CD4-positive, alpha-beta T cell treated with Interleukin-17A for 4 hours (primary cell): ENCODE measurements around the gene ITK.
A peak's percentile ranks its signal among the peaks of the same experiment; 100 is the strongest.

ENCODE experiments used
- DNase-seq: peaks from one replicate; pipeline ENCODE4 v3.0.0-alpha.2; 2020; ENCODE audit warnings: mixed read lengths

ITK gene

DNA sequence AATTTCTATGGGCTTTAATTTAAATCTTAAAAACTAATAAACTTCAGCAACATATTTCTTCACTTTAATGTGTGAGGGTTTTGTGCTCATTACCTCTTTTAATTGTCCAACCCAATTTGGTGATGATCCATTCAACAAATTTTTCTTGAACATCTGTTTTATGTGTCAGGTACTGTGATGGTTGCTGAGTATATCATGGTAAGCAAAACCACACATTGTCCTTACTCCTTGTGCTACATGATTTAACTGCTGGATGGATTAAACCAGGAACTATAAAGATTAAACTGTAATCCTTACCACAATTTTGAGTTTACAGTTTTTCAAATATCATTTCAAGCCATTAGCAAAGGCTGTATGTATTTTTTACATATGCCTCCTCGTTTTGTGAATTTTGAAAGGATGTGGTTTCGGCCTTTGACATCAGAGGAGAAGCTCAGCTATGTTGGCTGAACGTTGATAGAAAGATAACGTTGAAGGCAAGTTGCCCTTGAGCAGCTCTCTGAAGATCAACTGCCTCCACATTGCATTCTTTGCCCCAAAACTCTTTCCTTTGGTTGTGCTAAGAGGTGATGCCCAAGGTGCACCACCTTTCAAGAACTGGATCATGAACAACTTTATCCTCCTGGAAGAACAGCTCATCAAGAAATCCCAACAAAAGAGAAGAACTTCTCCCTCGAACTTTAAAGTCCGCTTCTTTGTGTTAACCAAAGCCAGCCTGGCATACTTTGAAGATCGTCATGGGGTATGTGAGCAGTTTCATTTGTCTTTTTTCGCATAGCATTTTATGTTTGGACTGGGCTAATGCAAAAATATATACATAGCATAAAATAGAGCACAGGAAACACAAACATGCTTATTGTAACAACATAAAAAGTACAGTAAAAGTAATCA, at the start of gene ITK:
ITK (plus strand) TSS at position 467 of the 891 bp plus-strand sequence; CDS start at position 605, 138 bp downstream.
- peak; percentile 61 for DNase-seq

GRCh38 chr5:157130925-157131324, 49.7 kb upstream of the ITK start:
- DNase-seq, result no peak

GRCh38 chr5:157132281-157132612, 48.4 kb upstream of the ITK start:
- DNase-seq, result no peak

DNA sequence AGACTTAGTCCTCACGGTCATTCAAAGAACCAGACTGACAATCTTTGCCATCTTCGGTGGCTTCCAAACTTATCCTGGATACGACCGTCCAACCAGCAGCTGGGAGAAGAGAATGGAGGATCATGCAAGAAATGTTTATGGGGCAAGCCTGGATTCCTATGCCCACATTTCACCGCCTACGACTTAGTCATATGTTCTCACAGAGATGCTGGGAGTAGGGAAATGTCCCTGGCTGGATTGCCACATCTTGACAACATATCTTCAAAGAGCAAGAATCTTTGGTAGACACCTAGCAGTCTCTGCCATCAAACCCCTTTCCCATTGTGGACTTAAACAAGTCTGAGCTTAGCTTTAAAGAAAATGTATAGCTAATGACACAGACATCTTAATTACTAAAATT, 42.9 kb upstream of the ITK start:
- no peak for DNase-seq

DNA sequence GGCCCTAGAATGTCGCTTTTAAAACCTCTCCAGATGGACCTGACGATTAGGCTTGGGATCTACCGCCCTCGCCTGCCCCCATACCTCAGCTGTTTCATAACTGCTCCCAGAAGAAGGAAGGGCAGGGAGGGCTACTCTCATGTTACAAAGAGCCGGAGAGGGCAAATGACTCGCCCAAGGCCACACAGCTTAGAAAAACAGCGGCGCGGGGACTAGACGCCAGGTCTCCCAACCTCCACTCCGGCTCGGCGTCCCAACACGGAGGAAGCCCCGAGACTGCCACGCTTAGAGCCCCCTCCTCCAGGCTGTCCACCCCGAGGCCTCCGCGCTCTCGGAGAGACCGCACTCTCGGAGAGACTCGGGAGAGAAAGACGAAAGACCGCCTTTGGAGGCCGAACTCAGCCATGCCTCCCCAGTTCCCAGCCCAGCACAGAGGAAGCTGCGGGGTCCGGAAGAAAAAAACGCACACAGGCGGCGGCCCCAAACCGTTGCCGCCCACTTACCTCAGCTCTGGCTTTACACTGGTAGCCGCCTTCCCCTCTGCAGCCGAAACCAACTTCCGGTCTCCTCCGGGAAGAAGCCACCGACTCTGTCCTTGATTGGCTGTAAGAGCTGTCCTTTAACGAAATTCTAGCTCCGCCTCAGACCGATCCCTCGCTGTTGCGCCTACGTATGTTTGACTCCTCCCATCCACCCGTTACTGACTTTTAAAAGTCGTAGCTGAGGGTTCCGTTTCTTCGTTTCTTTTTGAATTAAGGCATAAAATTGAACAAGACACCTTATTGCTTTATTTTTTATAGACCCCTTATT, 38.1 kb upstream of the ITK start, which contains the start of gene MED7:
MED7 (minus strand) TSS at position 549 of the 810 bp plus-strand sequence. CDS start 3,434 bp downstream, outside the sequence.
- peak; percentile 90 for DNase-seq

DNA sequence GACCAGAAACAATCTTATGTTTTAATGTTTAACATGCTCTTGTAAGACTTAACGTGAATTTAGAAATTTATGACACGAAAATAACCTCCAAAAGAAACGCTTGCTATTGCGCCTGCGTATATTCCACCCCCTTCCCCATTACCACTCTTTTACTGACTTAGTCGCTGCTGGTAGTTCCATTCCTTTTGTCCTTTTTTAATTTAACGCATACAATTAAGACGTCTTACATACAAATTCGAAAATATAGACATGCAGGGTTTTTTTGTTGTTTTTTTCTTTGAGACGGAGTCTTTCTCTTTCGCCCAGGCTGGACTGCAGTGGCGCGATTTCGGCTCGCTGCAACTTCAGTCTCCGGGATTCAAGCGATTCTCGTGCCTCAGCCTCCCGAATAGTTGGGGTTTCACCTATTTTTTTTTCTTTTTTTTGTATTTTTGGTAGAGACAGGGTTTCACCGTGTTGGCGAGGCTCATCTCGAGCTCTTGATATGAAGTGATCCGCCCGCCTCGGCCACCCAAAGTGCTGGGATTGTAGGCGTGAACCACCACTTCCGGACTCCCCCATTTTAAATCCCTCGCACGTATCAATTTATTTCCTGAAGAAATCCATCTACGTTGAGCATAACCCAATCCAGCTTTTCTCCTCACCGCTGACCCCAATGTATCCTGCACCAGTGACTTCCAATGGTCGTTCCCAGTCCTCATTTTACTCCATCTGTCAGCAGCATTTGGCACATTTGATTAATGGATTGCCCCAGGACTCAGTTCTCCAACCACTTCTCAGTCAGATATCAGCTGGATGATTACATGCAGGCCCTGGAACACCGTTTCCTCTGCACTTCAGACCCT, 37.3 kb upstream of the ITK start:
- DNase-seq, result peak; percentile 66

DNA sequence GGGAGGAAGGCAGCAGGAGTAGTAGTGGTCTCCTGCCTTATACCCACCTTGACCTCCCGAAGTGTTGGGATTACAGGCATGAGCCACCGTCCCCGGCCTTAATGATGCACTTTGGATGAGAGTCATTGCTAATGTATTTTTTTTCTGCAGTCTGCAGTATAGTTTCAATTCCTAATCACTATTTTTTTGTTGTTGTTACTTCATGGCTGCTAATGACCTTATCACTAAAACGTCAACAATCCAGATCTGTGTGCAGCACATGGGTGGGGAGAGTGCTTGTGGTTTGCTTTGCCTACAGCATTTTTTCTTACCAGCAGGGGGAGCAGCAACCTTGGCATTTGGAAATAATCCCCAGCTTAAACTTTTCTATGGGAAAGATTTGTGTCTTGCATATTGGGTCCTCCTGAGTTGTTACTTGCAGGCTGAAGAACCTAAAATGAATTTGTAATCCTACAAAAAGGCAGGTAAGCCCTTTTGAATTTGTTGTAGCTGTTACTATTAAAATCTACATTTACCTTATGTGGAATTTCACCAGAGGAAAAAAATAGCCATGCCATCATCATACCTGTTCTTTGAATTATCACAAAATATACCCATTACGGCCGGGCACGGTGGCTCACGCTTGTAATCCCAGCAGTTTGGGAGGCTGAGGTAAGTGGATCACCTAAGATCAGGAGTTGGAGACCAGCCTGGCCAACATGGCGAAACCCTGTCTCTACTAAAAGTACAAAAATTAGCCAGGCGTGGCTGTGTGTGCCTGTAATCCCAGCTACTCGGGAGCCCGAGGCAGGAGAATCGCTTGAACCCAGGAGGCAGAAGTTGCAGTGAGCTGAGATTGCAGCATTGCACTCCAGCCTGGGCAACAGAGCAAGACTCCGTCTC, 31.7 kb upstream of the ITK start:
- peak; percentile 89 for DNase-seq

DNA sequence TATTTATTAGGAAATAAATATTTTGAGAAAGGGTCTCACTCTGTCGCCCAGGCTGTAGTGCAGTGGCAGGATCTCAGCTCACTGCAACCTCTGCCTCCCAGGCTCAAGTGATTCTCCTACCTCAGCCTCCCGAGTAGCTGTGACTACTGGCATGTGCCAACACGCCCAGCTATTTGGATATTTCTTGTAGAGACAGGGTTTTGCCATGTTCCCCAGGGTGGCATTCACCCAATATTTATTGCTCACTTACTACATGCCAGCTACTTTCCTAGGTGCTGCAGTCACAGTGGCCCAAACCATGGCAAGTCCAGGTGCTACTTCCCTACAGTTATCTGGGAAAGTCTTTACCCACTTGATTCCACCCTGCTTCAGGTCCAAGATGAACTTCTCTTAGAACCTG, 29.6 kb upstream of the ITK start:
- DNase-seq, result no peak

- no peak for DNase-seq
Measured at GRCh38 chr5:157155297-157155696, 25.3 kb upstream of the ITK start.

DNA sequence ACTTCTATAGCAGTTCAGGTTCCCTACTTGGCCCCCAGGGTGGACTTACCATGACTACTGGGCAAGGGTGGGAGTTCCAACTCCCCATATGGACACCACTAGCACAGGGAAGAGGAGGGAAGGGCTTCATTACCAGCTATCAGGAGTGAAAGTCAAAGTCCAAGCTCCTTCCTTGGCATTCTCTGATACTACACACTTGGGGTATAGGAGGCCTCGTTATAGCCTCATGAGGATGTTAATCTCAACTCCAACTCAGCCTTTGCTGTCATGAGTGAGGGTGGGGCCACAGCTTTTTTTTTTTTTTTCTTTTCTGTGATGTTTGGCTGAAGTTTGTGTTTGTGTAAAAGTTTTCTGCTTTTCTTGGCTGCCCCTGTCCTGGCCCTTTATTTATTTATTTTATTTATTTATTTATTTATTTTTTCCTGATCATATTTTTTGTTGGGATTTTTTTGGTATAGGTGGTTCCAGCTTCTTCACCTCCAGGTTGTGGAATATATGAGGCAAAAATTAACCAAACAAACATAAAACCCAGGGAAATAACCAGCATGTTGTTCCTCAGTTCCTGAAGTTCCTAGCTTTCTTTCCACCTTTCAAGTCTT, 23.2 kb upstream of the ITK start:
- no peak for DNase-seq

- peak; percentile 69 for DNase-seq
Measured at GRCh38 chr5:157159209-157159751, 21.4 kb upstream of the ITK start.

- DNase-seq, result peak; percentile 36
Measured at GRCh38 chr5:157160001-157160400, 20.6 kb upstream of the ITK start.

DNA sequence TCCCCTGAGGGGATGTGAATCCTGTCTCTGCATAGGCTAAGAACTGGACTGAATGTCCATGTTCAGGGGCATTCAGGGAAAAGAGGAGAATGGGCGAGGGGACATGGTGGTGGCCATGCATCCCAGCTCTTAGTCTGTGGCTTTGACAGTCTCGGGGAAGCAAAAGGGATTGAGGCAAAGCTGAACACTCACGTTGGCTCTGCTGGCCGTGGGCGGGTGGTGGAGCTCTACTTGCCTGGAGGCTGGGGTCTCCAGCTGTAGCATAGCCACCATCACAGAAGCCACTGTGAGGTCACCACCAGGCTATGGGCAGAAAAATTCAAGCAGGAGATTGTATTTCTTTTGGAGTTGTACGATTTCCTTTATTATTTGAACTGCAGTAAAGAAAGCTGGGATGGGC, 18.6 kb upstream of the ITK start:
- no peak for DNase-seq

DNA sequence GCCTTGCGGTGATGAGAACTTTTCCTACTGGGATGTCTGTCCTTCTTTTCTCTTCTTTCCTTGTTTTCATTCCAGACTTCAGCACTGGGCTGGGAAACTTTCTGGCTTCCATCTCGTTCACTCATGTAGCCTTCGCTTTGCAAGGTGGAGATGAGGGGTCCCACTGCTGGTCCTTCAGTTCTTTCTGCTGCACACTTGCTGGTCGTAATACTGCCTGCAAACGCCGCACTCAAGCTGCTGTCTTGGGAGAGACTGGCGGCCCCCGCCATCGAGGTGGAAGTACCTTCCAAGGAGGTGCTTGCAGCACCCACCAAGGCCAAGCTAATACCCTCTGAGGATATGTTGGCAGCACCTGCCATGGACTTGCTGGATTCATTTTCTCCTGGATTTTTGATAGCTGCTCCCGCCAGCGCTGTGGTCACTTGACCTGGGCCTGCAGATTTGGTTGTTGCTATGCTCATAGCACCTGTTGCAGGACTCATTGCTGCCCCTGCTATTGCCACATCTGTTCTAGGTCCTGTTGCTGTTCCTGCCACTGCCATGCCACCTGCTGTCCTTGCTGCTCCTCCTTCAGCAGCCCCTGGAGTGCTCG, 17.6 kb upstream of the ITK start:
- no peak for DNase-seq

DNA sequence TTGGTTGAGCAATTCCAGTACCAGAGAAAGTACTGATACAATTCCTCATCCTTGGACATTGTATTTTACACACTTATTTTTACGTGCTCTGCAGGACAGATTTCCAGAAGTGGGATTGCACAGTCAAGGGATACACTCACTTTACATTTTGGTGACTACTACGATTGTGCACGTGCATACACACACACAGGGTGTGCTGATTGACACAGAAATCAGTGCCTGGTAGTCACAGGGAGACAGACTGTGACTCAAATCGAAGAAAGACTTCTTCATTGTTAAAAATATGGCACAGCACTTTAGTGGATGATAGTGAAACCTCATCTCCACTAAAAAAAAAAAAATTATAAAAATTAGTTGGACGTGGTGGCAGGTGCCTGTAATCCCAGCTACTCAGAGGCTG, 16.1 kb upstream of the ITK start:
- DNase-seq, result no peak

DNA sequence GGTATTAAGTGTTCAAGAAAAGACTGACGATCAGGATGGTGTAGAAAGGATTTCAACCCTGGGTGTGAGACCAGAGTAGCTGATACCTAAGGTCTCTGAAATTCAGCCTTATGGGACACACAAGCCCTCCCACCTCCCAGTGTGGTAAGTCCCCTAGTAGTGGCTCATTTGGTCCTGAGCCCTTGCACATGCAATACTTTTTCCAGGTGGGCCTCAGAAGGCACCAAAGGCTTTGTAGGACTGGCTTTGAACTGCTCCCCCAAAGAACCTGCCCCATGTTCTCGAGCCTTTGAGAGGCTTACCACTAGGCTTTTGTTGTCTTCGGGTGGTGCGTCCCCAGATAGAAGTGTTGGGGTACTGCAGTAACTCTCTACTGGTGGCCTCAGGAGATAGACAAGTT, 15.4 kb upstream of the ITK start:
- no peak for DNase-seq

- DNase-seq, result no peak
Measured at GRCh38 chr5:157165668-157166067, 15.0 kb upstream of the ITK start.

GRCh38 chr5:157166214-157167213, 14.1 kb upstream of the ITK start, which contains the start of gene GARIN3:
TSS of gene GARIN3 (minus strand) at chr5:157166264. CDS start at chr5:157166168, 96 bp downstream.
- DNase-seq, result no peak

GRCh38 chr5:157167214-157167621, 13.4 kb upstream of the ITK start:
- no peak for DNase-seq
